ENCODE results near the gene PRPF40A.

DNA sequence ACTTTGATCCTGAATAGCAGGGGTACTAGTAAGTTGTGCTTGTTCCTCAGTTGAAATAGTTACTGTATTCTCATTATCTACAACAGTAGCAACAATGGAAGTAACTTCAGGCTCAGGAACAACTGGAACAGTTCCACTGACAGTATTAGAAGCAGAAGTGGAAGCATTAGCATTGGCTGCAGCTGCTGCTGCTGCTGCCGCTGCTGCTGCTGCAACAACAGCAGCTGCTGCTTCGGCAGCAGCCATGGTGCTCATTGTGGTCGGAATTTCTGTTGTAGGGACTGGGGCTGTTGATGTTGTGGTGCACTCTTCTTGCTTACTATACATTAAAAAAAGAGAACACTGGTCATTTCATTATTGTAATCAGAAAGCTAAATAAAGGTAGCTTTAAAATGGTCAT, 40.8 kb downstream of the PRPF40A start:
- no peak for TF ChIP-seq POLR2A (IDR thresholded peaks at IDR 0.05; ENCODE audit: low read depth, low read length)
- TF ChIP-seq POLR2AphosphoS5 (IDR thresholded peaks at IDR 0.05; ENCODE audit: low read depth, low read length) = no peak
- no peak for TF ChIP-seq TAF1 (IDR thresholded peaks at IDR 0.05; ENCODE audit: low read depth, low read length)

Measured in GM12891 (cell line).